AG04450 (cell line): ENCODE data around the gene LYZL1. TPM values are rescaled to one million over a fixed set of nuclear protein-coding genes. Genes with fewer than 3 reads are reported as not detected.

Experiments used
- CTCF ChIA-PET: fragments of 300-600, 350-600 bp; formaldehyde crosslinking; extraction: SDS; loops from one replicate; lab custom pipeline; 2022; ENCODE audit warnings: antibody characterized with exemption, inconsistent platforms; lab: Charles Lee
- POLR2A ChIA-PET: fragments of 350-600 bp; formaldehyde crosslinking; extraction: SDS; loops from one replicate; lab custom pipeline; 2021; ENCODE audit warnings: antibody characterized with exemption, inconsistent platforms; lab: Yijun Ruan, JAX
- DNase-seq: peaks from one replicate; pipeline ENCODE4 v3.0.0-alpha.2; 2011; ENCODE audit warnings: low read depth, low spot score
- H3K27ac ChIP-seq: one replicate; pipeline ENCODE4 v1.5.1; 2012; ENCODE audit warnings: low read depth, low read length, control low read depth
- H3K27me3 ChIP-seq: one replicate; pipeline ENCODE4 v1.6.0; 2012; ENCODE audit warnings: low read length; ENCODE audit not compliant: control insufficient read depth, insufficient read depth
- H3K4me3 ChIP-seq: 2 replicates; pipeline ENCODE4 v1.5.1; 2011; ENCODE audit warnings: mild to moderate bottlenecking, low read depth, low read length, control low read depth
- H3K9me3 ChIP-seq: 2 replicates; pipeline ENCODE4 v1.5.1; 2012; ENCODE audit warnings: low read length; ENCODE audit not compliant: control insufficient read depth, insufficient read depth
- polyA plus RNA-seq: library from polyadenylated mRNA; depleted of rRNA; stranded (reverse); fragments of >200 nt; gene quantifications from 2 replicates; pipeline ENCODE4 v1.2.3, GENCODE V29; 2011
- TF ChIP-seq, protein P1 (sequence below): IDR thresholded peaks from 2 replicates; pipeline ENCODE4 v1.5.1; 2011; ENCODE audit warnings: low read depth, low read length, control low read depth, inconsistent platforms

Gene LYZL1
- polyA plus RNA-seq, 1 experiment = not detected

DNA sequence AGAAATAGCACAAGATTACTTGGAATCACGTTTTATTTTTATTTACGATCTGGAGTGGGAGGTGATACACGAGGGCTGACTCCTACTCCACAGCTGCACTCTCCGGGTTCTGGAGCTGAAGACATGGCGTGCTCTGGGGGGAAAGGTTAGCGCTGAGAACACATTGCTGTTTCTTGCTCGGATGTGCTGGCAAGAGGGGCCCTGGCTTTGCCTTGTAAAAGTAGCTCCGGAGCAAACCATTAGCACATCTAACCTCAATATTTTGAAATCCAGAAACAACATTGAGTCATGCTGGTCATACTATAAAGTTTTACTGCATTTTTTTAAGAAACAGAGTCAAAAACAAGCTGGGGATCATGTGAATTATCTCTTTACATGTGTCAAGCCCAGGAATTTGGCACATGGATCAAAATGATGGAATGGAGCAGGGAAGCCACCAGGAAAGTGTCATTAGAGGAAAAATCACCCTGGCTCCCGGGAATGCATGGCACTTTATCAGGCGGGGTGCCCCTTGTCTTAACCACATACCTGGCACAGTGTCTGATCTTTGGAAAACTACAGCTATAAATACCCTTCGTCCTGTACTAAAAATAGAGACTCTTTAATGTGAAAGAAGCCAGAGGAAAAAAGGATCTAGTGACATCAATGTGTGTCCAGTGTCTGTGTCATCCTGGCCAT, 31.6 kb upstream of the LYZL1 start:
- peak overlapping the region; percentile 17 for H3K4me3 ChIP-seq
- peak; percentile 71 for DNase-seq
- TF ChIP-seq, protein P1, sequence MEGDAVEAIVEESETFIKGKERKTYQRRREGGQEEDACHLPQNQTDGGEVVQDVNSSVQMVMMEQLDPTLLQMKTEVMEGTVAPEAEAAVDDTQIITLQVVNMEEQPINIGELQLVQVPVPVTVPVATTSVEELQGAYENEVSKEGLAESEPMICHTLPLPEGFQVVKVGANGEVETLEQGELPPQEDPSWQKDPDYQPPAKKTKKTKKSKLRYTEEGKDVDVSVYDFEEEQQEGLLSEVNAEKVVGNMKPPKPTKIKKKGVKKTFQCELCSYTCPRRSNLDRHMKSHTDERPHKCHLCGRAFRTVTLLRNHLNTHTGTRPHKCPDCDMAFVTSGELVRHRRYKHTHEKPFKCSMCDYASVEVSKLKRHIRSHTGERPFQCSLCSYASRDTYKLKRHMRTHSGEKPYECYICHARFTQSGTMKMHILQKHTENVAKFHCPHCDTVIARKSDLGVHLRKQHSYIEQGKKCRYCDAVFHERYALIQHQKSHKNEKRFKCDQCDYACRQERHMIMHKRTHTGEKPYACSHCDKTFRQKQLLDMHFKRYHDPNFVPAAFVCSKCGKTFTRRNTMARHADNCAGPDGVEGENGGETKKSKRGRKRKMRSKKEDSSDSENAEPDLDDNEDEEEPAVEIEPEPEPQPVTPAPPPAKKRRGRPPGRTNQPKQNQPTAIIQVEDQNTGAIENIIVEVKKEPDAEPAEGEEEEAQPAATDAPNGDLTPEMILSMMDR = no peak
- ChIA-PET CTCF (interaction anchor here (0.6 to 3.0 kb wide), 4 partner anchors 47 to 593 kb away, joined by 3 to 13 read pairs (median 6); no protein-coding TSS in a partner anchor), POLR2A (interaction anchor here (0.7 to 1.3 kb wide), 2 partner anchors 8 to 570 kb away, joined by 3 to 6 read pairs; no protein-coding TSS in a partner anchor)
- peaks cover 43% of the 10 kb centered on the region for H3K27me3 ChIP-seq
- H3K27ac ChIP-seq = peak overlapping the region; percentile 52
- no peaks in the 10 kb centered on the region for H3K9me3 ChIP-seq

DNA sequence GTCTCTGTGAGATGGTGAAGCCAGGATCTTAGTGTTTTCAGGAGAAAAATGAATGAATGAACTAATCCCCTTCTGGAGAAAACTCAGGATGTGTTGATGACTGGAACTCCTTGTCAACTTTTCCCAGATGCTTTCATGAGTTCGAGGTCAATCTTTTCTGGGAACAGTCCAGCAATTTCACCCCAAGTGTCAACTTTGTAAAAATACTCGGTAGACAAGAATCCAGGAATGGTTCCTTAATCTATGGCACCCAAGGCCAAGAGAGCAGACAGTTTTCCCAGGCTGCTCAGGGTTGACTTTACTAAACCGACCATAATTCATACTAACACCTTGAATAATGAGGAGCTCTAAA, 31.1 kb upstream of the LYZL1 start:
- POLR2A ChIA-PET = interaction anchor here (0.7 to 1.3 kb wide), 2 partner anchors 9 to 571 kb away, joined by 3 to 6 read pairs; no protein-coding TSS in a partner anchor
- CTCF ChIA-PET = interaction anchor here (2.5 to 3.0 kb wide), 2 partner anchors 47 to 593 kb away, joined by 8 to 13 read pairs; no protein-coding TSS in a partner anchor

DNA sequence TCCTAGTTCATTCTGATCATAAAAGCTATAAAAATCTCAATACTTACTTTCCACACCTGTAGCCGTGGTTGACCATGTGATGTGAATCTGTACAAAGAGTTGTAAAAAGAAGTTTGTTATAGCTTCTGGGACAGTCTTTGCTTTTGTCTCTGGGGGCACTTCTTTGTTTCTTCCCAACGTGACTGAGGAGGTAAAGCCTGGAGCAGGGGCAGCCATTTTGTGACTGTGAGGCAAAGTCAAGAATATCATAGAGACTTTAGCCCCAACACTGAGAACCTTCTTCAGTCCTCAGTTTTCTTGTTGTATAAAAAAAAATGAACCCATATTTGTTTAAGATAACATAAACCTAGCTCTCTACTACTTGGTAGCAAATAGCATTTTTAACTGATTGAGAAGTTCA, 29.4 kb upstream of the LYZL1 start:
- TF ChIP-seq, protein P1 = no peak
- DNase-seq = no peak
- H3K27ac ChIP-seq = no peak overlapping the region
- no peaks in the 10 kb centered on the region for H3K9me3 ChIP-seq
- peaks cover 21% of the 10 kb centered on the region for H3K27me3 ChIP-seq
- POLR2A ChIA-PET = no interaction called here
- CTCF ChIA-PET = no interaction called here
- H3K4me3 ChIP-seq = no peak overlapping the region

More for the DNA sequence above, 31.1 kb upstream of the LYZL1 start:
- Histone ChIP-seq H3K27ac (no peak overlapping the region), H3K9me3 (no peaks in the 10 kb centered on the region), H3K27me3 (peaks cover 37% of the 10 kb centered on the region), H3K4me3 (no peak overlapping the region)
- TF ChIP-seq, protein P1 = no peak
- no peak for DNase-seq

DNA sequence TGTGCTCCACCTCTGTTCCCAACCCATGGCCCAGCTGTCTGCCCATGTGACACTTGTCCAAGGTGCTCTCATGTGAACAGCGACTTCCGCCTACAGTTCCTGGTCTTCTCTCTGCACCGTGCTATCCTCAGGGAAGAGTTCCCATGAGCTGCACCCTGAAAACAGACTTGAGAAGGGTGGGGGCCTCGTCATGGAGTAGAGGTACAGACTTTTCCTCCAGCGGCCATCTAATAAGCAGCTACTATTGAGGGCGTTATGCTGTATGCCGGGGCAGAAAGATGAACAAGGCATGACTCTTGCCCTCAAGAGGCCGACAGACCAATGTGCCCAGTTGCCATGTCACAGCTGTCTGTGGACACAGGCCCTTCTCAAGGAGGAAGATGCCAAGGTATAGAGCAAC, 25.4 kb upstream of the LYZL1 start:
- no peak overlapping the region for H3K4me3 ChIP-seq
- peaks cover 8% of the 10 kb centered on the region for H3K27me3 ChIP-seq
- no peaks in the 10 kb centered on the region for H3K9me3 ChIP-seq
- ChIA-PET POLR2A (no interaction called here), CTCF (no interaction called here)
- DNase-seq = no peak
- TF ChIP-seq, protein P1 = no peak
- no peak overlapping the region for H3K27ac ChIP-seq

DNA sequence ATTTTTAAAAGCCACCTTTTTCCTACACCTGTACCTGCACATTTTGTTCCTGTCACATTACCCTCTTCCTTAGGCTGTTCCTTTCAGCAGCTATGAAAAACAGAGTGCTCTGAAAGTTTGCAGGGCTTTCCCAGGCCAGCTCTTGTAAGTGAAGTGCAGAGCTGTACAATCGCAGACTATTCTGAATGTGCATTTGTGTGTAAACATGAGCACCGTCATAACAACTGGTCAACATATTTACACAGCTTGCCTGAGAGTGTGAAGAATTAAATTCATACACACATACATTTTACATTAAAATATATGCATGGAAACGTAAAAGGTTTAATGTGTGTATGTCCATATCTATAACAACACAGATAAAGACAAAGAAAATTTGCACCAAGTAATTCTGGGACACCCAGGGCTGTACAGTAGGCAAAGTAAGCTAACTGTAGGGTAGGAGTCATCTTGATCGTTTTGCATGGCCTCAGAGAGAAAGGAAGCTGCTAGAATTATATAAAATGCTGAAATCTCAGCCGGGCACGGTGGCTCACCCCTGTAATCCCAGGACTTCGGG, 23.6 kb upstream of the LYZL1 start:
- TF ChIP-seq, protein P1 = no peak
- ChIA-PET CTCF (no interaction called here), POLR2A (no interaction called here)
- H3K4me3 ChIP-seq = no peak overlapping the region
- H3K27me3 ChIP-seq = peaks cover 7% of the 10 kb centered on the region
- DNase-seq = no peak
- H3K27ac ChIP-seq = no peak overlapping the region
- no peaks in the 10 kb centered on the region for H3K9me3 ChIP-seq
